GM19023 (cell line): ENCODE measurements around the gene RIIAD1.
A peak's percentile ranks its signal among the peaks of the same experiment; 100 is the strongest.
"Not testable (repeated sequence)": the region's sequence is repeated elsewhere in the genome, so short reads cannot be mapped to it uniquely, and the experiment has no call there.

Experiments
- ATAC-seq: cut with Tn5 transposase; IDR thresholded peaks from one replicate; pipeline ENCODE4 v1.9.1; 2021; ENCODE audit warnings: mild to moderate bottlenecking, moderate library complexity; ENCODE audit not compliant: unreplicated experiment

Gene RIIAD1

DNA sequence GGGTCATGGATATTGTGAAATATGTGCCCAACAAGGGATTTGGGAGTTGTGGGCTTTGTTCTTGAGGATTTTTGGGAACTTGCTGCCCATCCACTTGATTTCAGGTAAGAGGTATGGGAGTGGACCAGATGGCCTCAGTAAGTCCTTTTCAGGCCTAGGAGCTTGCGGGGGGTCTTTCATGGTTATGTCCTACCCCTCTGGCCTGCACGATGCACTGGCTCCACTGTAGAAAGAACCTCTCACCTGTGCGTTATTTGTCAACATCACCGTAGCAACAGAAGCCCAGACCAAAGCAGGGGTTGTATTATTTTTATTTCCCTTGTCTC is 8.6 kb downstream of the RIIAD1 start:
- no peak for ATAC-seq

DNA sequence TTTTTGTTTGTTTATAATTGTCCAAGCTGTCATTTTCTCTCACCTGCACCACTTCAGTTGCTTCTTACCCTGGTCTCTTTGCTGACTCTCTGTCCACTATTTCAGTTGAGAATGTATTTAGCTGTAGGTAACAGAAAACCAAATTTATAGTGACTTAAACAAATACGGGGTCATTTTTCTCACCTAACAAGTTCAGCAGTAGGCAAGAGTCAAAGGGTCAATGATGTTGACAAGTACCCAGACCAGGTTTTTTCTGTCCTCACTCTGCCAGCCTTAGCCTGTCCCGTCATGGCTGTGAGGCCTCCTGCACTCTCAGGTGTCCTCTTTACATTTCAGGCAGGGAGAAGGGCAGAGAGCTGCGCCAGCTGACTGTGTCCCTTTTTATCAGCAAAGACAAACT is 11.8 kb downstream of the RIIAD1 start:
- no peak for ATAC-seq

DNA sequence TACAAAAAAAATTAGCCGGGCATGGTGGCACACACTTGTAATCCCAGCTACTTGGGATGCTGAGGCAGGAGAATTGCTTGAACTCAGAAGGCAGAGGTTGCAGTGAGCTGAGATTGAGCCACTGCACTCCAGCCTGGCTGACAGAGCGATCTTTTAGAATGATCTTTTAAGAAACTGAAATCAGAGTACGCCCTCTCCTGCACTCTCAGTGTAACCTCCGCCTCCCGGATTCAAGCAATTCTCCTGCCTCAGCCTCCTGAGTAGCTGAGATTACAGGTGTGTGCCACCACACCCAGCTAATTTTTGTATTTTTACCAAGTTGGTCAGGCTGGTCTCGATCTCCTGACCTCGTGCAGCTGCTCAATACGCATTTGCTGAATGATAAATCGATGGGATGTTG is 12.7 kb downstream of the RIIAD1 start:
- not testable (repeated sequence) for ATAC-seq

DNA sequence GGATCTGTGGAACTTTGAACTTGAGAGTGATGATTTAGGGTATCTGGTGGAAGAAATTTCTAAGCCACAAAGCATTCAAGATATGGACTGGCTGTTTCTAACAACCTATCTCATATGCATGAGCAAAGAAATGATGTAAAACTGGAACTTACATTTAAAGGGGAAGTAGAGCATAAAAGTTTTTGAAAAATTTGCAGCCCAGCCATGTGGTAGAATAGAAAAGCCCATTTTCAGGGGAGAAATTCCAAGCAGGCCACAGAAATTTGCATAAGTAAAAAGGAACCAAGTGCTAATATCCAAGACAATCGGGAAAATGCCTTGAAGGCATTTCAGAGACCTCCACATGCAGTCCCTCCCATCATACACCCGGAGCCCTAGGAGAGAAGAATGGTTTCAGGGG is 15.7 kb downstream of the RIIAD1 start:
- no peak for ATAC-seq

DNA sequence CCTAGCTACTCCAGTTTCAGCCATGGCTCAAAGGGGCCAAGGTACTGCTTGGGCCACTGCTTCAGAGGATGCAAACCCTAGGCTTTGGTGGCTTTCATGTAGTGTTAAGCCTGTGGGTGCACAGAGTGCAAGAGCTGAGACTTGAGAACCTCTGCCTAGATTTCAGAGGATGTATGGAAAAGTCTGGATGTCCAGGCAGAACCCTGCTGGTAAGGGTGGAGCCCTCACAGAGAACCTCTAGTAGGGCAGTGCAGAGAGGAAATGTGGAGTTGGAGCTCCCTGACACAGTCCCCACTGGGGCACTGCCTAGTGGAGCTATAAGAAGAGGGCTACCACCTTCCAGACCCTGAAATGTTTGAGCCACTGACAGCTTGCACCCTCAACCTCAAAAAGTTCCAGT is 16.2 kb downstream of the RIIAD1 start:
- no peak for ATAC-seq

DNA sequence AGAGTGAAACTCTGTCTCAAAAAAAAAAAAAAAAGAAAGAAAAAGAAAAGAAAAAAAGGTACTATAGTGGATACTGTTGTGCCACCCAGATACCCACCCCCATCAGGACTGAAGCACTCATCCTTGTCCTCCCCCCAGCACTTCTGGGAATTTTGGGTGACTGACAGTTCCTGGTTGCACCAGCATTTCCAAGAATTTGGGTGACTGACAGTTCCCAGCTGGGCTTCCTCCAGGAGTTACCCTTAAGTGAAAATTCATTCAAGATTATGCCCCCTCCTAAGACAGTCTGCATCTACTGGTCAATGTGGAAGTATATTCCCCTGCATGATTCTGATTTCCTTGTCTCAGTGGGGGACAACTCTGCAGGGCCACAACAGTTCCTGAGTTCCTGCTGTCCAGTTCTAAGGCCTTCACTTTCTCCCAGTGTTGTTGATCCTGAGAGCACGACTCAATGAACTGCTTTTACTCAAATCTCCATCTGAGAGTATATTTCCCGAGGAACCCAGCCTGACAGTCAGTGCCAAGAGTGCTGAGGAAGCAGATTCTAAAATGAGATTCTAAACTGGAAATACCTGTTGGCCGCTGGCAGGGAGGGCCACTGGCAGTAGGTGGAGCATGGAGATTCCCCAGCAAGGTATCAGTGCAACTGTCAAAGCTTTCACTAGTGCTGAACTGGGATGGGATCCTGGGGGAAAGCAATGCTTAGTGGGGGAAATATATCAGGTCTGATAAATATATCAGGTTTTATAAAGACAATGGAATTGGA is 18.5 kb downstream of the RIIAD1 start:
- ATAC-seq, result no peak

DNA sequence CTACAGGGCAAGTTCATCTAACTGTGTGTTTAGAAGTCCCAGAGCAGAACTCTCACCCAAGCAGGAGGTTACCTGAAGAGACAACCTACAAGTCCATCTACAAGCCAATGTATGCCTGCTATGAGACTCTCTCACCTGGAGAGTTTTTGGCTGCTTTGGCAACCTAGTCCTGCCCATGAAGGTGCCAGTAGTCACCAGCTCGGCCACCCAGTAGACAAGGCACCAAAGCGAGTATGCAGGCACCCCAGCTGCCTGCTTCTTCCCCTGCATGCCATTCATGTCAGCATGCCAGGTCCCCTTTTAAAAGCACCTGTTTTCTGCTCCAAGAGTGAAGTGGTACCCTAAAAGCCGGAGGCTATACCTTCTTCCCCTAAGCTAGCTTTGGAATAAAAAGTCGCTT is 20.2 kb downstream of the RIIAD1 start:
- ATAC-seq, result no peak

DNA sequence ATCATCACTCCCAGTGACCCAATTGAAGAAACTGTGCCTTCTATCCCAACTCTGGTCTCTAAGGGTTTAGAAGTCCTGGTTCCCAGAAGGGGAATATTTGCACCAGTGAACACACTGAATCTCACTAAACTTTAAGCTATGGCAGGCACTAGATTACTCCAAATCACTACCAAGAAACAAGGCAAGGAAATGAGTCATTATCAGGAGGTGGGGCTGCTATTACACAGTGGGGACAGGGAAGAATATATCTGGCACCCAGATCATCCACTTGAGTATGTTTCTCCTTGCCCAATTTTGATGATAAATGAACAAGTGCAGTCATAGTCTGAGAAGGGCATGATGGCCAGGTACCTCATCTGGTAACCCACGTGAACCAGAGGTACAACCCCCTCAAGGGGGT is 35.0 kb downstream of the RIIAD1 start:
- ATAC-seq, result no peak

DNA sequence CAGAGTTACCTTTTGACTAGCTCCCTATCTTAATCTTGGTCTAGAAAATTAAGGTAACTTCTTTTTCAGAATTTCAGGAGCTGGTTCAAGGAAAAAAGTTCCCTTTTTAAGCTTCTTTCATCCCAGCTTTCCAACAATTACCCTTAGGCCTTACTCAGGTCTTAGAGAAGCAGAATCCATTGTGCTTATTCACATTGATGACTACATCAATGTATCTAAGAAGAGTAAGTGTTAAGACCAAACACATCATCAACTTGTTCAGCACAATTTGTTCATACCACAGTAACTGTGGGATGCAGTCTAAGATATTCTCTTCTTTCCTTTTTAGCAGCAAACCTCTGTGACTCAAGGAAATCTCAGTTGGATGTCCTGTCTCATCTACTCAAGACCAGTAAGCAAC is 37.9 kb downstream of the RIIAD1 start:
- ATAC-seq, result no peak

DNA sequence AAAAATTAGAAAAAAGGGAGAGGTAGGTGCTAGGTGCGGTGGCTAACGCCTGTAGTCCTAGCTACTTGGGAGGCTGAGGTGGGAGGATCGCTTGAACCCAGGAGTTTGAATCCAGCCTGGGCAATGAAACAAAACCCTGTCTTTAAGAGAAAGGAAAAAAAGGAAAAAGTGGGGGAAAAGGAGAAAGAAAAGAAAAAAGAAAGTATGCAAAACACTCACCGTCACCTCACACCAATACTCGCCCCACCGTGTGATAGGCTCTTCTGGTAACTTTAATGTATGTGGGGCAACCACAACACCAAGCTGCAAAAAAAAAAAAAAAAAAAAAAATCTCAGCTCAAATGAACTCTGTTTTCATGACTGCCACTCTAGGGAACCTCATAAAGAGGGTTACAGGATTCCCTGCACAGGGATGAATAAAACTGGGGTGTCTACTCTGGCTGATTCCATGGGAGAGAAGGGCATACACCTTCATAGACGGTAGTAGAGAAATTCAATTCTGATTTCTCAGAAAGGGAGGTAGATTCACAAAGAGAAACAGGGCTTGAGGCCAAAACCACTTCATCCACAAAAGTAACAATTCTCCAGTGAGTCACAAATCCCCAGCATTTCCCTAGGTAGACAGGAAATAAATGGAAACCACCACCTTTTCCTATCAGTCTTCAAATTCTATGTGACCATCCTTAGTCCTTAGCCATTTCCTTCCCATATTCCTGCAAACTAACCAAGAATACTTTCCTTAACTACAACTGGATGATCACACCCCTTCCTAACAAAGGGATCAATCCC is 39.5 kb downstream of the RIIAD1 start:
- no peak for ATAC-seq

DNA sequence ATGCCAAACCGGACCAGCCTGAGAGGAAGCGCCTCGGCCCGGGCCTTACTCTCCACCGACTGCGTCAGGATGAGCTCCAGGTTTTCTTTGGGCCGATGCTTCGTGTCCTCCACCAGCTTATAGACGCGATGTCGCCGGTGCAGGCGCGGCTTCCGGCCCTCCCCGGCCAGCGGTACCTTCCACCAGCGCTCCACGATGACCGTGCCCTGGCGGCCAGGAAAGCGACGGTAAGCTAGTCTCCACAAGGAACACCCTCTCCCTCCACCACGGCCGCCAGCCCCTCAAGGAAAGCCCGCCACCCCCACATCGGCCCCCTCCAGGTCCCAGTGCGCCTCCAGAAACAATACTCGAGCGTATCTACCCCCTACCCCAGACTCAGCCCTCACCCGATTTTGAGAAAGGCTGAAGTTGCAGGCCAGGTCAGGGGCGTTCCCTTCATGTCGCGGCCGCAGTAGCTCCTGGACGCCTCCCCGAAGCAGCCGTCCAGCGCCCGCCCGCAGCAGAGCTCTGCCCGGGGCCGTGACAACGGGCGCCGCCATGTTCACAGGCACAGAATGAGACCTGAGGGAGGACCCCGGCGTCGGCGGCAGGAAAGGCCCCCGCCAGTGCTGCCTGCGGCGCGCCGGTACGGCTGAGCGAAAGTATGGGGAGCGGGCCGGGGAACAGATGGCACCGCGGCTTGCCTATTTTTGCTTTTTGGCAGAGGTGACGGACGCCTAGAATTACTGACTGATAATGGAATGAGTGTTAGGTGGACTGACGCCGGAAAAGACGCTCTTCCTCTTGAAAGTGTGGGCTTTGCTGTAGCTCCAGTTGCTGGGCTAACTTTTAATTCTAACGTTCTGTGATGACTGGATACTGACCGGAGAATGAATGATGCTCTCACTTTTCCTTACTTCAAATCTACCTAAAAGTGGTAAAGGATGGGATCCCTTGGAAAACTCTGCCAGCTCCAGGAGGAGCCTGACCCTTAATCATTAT is 41.9 kb downstream of the RIIAD1 start, which contains the start of gene MRPL9:
TSS of gene MRPL9 (minus strand) at position 556 of the 981 bp plus-strand sequence. CDS start at position 539, 17 bp downstream.
- ATAC-seq, result peak; percentile 98

DNA sequence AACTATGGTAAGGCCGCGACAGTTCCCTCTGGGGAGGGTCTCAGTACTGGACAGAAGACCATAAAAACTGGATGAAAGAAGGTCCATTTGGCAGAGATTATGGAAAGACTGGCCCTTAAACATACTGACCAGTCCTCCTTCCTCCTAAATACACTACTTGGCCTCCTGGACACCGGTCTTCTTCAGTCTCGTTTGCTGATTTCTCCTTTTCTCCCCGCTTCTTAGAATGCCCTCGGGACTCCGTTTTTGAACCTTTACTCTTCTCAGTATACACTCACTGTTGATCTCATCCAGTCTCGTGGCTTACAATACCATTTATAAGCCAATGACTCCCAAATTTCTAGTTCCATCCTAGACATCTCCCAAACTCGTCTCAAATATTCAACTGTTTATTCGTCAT is 42.7 kb downstream of the RIIAD1 start:
- no peak for ATAC-seq

DNA sequence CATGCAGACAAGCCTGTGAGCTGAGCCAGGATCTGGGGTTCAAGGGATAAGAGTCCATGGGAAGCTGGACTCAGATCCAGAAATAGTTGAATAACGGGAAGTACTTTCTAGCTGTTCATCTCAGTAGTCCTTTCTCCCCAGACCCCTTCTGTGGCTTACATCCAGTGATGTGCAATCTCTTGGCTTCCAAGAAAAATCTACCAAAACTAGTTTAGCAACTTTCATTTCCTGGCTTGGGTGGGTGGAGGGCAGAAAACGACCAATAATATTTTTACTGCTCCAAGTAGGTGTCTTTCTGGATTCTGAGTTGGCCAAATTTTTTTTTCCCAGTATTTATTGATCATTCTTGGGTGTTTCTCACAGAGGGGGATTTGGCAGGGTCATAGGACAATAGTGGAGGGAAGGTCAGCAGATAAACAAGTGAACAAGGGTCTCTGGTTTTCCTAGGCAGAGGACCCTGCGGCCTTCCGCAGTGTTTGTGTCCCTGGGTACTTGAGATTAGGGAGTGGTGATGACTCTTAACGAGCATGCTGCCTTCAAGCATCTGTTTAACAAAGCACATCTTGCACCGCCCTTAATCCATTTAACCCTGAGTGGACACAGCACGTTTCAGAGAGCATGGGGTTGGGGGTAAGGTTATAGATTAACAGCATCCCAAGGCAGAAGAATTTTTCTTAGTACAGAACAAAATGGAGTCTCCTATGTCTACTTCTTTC is 47.2 kb downstream of the RIIAD1 start:
- ATAC-seq, result not testable (repeated sequence)

DNA sequence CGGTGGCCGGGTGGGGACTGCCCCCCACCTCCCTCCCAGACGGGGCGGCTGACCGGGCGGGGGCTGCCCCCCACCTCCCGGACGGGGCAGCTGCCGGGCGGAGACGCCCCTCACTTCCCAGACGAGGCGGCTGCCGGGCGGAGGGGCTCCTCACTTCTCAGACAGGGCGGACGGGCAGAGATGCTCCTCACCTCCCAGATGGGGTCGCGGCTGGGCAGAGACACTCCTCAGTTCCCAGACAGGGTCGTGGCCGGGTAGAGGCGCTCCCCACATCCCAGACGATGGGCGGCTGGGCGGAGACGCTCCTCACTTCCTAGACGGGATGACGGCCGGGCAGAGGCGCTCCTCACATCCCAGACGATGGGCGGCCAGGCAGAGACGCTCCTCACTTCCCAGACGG is 47.9 kb downstream of the RIIAD1 start:
- not testable (repeated sequence) for ATAC-seq

DNA sequence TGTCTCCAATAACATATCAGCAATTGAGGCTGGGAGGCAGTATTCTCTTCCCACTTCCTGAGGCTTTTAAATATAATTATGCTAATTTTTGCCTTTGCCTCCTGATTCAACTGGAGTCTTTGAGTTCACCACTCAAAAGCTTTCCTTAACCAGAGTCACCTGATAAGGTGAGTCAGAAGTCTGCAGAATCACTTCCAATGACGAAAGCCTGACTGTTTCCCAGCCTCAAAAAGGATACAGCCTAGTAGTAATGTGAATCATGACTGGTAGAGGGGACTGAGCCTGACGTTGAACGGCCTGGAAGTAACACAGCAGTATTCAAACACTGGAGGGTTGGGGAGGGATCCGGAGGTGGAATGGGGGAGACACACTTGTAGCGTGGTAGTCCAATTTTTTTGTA is 52.4 kb downstream of the RIIAD1 start:
- ATAC-seq, result no peak

DNA sequence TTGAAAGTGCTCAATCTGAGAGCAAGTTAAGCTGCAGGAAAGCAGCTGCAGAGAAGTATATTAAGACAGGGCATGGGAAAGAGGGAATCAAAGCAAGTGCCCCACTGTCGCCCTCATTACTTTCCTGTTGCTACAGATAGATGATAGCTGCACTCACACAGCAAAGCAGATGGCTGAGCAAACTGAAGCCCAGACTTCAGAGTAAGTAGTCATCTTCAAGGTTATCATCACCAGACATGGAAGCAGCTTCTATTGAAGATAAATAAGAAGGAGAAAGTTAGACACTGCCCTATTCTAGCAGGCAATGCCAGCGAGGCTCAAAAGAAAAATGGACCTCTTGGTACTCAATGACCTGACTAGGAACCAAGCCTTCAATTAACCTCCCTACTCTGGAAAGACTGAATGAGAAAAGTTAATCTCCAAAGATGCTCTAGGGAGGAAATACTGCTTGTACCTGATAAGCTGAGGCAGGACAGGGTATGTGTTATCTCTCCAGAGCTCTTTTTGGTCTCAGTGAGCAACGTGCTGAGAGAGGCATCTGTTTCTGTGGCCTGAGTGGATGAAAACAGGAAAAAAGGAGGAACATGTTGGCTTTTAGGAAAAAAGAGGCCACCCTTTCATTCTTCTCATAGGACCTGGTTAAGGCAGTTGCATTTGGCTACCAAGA is 53.1 kb downstream of the RIIAD1 start:
- ATAC-seq, result no peak

DNA sequence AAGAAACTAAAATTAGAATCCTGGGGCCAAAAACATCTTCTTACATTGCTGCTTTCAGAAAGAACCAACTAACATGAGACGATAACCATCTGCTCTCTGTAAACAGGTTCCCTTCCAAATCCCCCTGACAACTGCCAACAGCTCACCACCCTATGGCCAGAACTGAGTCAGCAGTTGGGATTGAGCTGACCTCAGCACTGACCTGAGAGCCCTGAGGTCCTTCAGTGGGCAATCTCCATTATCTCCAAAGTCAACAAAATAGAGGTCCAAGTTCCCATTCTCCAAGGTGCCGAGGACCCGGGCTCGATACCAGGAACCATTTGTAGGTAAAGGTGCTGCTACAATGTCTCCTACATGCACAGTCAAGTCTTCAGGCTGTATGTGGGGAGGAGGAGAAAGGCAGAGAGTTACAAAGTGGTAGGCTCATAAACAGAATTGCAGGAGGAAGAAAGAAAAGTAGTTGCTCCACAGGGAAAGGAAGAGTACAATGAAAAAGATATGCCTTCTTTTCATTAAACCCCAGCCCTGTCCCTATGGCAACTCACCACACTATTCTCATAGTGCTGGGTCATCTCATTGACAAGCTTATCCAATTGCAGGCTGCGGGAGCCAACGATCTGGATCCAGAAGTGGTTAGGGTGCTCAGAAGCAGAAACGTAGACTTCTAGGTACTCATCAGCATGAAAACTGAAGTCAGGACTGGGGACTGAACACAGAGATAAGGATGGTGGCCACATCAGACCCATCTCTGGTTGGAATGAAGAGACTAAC is 54.8 kb downstream of the RIIAD1 start:
- ATAC-seq, result no peak

DNA sequence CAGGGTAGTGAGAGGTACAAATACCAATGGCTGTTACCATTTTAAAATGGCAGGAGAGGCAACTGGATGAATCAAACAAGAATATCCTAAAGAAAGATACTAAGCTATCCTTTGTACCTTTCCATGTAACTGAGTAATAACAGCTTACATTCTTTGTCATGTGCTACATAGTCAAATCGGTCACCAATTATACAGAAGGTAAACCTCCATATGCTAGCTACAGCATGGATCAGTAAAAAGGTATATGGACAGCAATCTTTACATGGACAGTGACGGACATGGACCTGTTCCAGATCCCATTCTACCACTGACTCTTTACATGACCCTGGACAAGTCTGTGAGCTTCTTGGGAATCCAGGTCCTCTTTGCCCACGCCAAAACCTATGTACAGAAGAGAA is 55.3 kb downstream of the RIIAD1 start:
- ATAC-seq, result no peak

DNA sequence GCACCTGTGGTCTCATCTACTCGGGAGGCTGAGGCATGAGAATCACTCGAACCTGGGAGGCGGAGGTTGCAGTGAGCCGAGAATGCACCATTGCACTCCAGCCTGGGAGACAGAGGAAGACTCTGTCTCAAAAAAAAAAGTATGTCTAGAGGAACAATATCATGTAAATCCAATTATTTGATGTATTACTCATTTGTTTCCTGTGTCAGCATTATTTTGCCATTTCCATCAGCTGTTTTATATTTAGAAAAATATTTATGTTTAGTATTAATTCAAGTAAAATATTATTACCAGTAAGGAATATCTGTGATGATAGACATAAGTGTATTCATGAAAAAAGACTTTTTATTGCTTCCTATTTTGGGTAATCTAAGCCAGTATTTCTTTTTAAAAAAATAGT is 56.0 kb downstream of the RIIAD1 start:
- no peak for ATAC-seq
